NCI-H1694 (cell line): Measurements from ENCODE around the gene EDIL3.
"Not testable (repeated sequence)": the region's sequence is repeated elsewhere in the genome, so short reads cannot be mapped to it uniquely, and the experiment has no call there.

Source experiments
- DNase-seq: peaks from one replicate; lab custom pipeline; 2025; lab: John Stamatoyannopoulos, UW

EDIL3 gene

GRCh38 chr5:84063041-84063440, 321.6 kb downstream of the EDIL3 start:
- no peak for DNase-seq

GRCh38 chr5:84059672-84060071, 325.0 kb downstream of the EDIL3 start:
- DNase-seq, result no peak

DNA sequence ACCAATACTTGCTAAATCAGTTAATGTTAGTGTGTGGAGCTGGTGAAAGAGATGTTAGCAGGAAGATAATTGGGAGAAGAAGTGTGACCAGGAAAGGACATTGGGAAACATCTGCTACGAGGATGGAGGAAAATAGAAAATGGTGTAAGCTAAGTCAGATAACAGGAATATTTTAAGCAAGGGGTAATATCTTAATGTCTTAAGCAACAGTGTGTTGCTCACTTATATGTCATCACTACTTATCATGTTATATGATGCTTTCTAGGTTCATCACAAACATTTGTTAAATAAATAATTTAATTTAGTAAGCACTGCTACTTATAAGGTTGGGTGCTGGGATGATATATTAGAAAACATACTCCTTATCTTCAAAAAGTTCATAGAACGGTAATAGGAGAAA, 326.1 kb downstream of the EDIL3 start:
- no peak for DNase-seq

- no peak for DNase-seq
Measured at GRCh38 chr5:84057211-84057610, 327.5 kb downstream of the EDIL3 start.

- no peak for DNase-seq
Measured at GRCh38 chr5:84045964-84046363, 338.7 kb downstream of the EDIL3 start.

GRCh38 chr5:84036842-84037241, 347.8 kb downstream of the EDIL3 start:
- DNase-seq, result no peak

- no peak for DNase-seq
Measured at GRCh38 chr5:84032324-84032723, 352.4 kb downstream of the EDIL3 start.

DNA sequence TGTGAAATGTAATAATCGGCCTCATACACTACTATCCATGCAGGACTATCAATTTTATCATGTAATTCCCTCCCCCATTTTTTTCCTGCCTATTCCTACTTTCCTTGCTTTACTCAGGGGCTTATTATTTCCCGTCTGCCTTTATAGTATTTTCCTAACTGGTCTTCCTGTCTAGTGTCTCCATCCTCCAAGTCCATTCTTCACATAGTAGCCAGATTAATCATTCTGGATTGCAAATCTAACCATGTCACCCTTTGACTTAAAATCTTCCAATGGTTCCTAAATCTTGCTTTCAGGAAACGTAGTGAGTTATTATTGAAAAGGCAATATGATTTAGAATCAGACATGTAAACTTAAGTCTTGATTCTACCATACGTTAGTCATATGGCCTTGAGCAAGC, 356.6 kb downstream of the EDIL3 start:
- DNase-seq, result no peak

DNA sequence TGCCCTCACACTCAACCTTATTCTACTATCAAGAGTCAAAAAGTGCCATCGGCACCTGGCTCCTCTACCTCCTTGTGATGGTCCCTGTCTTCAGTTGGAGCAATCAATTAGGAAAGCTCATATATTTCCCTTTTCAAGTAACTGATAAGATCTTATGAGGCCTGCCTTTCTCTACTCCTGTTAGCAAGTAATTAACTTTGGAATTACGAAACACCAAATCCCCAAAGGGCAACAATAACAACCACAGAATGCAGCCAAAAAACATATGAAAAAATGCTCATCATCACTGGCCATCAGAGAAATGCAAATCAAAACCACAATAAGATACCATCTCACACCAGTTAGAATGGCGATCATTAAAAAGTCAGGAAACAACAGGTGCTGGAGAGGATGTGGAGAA, 366.2 kb downstream of the EDIL3 start:
- not testable (repeated sequence) for DNase-seq

DNA sequence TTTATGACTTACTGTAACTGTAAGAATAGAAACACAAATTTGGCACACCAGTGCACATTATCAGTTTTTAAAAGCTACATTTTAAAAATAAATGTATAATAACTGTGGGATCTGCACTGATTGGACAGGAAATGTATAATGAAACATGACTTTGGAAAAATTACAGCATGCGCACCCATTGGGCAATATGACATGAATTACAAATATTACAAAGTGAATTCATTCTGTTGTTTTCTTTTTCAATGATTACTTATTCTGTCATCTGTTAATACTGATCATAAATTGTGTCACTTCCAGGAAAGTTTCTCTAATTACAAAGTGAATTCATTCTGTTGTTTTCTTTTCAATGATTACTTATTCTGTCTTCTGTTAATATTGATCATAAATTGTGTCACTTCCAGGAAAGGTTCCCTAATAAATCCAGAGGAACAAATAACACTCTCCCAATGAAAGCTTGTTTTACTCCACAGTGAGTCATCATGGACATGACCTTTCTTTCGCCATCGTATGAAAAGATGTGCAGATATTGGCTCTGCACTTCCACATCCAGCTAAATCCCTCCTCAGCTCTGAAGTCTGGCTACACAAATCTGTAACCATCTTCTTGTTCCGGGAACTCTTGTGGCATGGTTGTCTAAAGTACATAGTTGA, 367.0 kb downstream of the EDIL3 start:
- DNase-seq, result no peak

DNA sequence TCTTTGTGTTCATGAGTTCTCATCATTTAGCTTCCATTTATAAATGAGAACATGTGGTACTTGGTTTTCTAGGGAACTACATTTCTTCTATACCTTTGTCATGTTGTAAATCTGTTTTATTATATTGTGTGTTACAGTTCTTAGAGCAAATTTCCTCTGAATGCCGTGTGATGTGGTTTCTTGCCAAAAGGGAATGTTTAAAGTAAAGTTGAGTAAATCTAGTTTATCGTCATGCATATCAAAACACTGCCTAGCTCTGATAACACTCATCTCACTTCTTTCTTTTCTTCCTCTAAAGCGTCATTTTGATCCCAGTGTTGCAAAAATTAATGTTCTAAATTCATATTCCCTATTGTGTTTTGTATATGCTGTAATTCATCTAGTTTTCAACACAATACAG, 368.6 kb downstream of the EDIL3 start:
- no peak for DNase-seq

- DNase-seq, result no peak
Measured at GRCh38 chr5:84014966-84015365, 369.7 kb downstream of the EDIL3 start.

DNA sequence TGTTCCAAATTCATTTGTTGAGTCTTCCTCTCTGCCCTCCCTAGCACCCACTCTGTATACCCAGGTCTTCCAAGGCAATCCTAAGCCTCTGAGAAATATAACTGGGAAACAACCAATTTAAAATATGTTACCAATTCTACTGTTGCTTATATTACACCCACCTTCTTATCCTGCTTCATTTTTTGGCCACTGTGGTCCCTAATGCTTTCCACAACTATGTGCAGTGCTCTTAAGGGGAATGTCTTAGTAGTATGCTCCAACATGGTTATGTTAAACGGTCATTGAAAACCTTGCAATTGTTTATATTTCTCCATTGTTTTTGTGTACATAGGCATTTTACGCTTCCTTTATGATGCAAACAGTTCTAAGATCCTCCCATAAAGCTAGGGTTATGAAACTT, 390.9 kb downstream of the EDIL3 start:
- no peak for DNase-seq

GRCh38 chr5:83991566-83992224, 393.0 kb downstream of the EDIL3 start:
- no peak for DNase-seq

DNA sequence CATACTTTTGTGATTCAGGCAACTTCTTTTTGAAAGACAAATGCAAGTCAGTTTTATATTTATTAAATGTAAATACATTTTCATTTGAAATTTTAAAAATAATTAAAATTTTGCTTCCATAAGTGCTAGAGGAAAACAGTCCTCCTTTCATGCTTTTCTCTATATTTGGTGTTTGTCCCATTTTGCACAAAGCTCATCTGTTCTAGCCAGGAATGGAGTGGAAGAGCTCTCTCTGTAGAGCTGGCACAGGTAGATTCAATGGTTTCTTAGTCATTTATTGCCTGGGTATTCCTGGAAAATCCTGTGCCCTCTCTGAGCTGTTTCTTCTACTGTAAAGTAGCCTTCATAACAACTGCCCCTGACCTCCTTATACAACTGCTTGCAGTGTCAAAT, 396.4 kb downstream of the EDIL3 start:
- no peak for DNase-seq

DNA sequence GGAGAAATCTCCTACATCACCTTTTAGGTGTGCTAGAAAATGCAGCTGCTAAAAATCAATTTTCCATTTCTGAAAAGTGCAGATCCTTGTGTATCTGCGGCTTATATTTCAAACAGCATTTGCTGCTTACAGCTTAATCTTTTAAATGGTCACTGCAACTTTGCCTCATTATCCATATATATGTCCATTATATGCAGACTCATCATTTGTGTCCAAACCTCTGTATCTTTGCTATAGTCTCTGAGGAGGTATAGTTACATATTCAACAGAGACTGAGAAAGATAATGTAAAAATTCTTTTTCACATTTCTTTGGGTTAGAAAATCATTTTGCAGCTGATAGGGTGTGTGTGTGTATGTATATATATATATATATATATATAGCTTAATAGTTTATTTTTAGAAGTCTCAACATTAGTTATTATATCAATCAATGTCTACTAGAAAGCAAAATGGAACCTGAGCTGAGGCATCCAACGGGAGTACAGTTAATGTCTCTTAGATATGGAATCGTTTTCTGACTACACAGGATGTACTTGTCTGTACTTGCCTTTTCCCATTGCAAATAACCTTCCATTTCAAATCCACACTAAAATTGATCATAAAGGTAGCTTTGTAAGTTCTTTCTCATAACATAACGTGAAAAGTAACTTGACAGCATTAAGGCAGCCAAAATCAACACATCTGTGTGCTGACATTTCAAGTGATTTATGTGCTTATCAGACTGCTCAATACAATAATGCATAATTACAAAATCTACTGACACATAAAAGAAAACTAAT, 397.0 kb downstream of the EDIL3 start:
- DNase-seq, result no peak

DNA sequence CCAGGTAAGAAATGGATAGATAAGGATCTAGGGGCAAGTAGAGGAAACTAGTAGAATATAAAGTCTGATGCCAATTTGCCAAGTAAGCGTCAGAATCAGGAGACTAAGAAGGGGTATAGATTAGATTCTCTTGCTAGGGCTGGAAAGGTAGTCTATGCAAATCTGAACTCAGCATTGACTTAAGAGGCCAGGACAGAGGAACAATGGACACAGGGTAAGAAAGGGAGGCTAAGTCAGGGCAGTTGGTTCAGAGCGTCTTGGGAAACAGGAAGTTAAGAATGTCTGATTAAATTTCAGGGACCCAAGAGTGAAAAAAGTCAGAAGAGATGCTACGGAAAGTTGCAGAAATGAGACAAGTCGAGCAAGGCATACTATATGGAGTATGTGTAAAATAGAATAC, 400.8 kb downstream of the EDIL3 start:
- DNase-seq, result no peak

- DNase-seq, result no peak
Measured at GRCh38 chr5:83973925-83974815, 410.5 kb downstream of the EDIL3 start.

GRCh38 chr5:83972909-83973308, 411.8 kb downstream of the EDIL3 start:
- DNase-seq, result no peak

DNA sequence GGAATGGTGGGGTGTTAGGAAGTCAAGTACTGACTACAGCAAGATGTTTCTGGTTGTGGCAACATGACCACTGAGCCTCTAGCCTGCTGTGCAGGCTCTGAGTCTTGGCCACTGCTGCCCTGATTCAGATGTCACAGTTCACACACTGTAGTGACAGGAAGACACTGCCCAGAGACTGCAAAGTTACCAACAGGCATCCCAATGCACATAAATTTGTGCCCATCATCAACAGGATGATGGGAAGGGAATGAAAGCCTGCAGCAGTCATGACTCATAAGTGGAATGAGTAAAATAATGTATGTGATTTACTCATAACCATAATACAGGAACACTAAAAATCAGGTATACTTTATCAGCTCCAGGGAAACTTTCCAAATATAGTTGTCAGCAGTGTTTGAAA, 412.4 kb downstream of the EDIL3 start:
- DNase-seq, result no peak

GRCh38 chr5:83967417-83967816, 417.3 kb downstream of the EDIL3 start:
- no peak for DNase-seq

DNA sequence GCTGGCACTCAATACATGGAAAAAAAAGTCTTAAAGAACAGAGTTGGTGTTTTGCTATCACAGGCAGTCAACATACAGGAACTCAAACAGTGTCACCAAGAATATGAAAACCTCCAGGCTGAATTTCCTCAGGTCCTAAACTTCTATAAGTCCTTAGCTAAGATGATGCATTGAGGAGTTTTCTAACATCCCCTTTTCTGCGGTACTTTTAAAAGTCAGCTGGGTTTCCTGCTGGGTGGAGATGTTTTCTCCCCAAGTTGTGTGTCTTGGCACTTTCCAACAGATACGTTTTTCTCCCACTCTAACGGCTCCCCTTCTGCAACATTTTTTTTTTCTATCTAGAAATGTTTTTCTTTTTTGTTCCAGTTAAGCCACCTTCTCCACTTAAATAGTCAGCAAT, 419.2 kb downstream of the EDIL3 start:
- DNase-seq, result no peak
